K562 (cell line): Measurements from ENCODE around the gene IRF2. TPM values are rescaled to one million over a fixed set of nuclear protein-coding genes. Genes with fewer than 3 reads are reported as not detected.

Experiments
- CEBPZ ChIP-seq: fragments of 150-350 bp; IDR thresholded peaks from 2 replicates; pipeline ENCODE4 v1.6.1; 2014; ENCODE audit warnings: low read depth, mild to moderate bottlenecking, low read length, borderline replicate concordance
- CREB5 ChIP-seq: fragments of 250-450 bp; sonication (Bioruptor Pico); IDR thresholded peaks from 2 replicates; pipeline ENCODE4 v1.5.0; 2020; ENCODE audit warnings: mild to moderate bottlenecking
- DPF2 ChIP-seq: fragments of 450-650 bp; IDR thresholded peaks from 2 replicates; pipeline ENCODE4 v1.6.1; 2016
- EGR1 ChIP-seq: fragments of 450-650 bp; conservative IDR thresholded peaks from 2 replicates; pipeline ENCODE4 v1.6.1; 2017; ENCODE audit warnings: mild to moderate bottlenecking
- HDAC1 ChIP-seq, 2 experiments: fragments of 450-650 bp; IDR thresholded peaks; 2 replicates each; pipeline ENCODE4 v1.6.1; 2016 to 2017; ENCODE audit warnings: inconsistent platforms in 1 of 2, mild to moderate bottlenecking in 1 of 2, moderate library complexity in 1 of 2
- NBN ChIP-seq: fragments of 450-650 bp; IDR thresholded peaks from 2 replicates; pipeline ENCODE4 v1.6.1; 2016; ENCODE audit warnings: low read depth, mild to moderate bottlenecking
- NFE2L1 ChIP-seq: fragments of 450-650 bp; IDR thresholded peaks from 2 replicates; pipeline ENCODE4 v1.6.1; 2016; ENCODE audit warnings: missing genetic modification characterization, low read depth, mild to moderate bottlenecking, missing compliant biosample characterization, moderate library complexity, borderline replicate concordance
- POLR2A ChIP-seq: fragments of 450-650 bp; conservative IDR thresholded peaks from 2 replicates; pipeline ENCODE4 v1.6.1; 2016
- RBM22 ChIP-seq: fragments of 200-400 bp; formaldehyde crosslinking; IDR thresholded peaks from 2 replicates; pipeline ENCODE4 v1.6.1; 2018; ENCODE audit warnings: low read length, low read depth; ENCODE audit not compliant: poor library complexity, severe bottlenecking
- REST ChIP-seq, 2 experiments: fragments of 450-650 bp; formaldehyde crosslinking in 1 of 2; IDR thresholded peaks; 2 replicates each; pipeline versions ENCODE4 v1.4.0 to v1.6.1; 2014 to 2020; ENCODE audit warnings: mild to moderate bottlenecking in 2 of 2, borderline replicate concordance in 1 of 2, low read depth in 1 of 2
- TAL1 ChIP-seq: fragments of 450-650 bp; IDR thresholded peaks from 2 replicates; pipeline ENCODE4 v1.6.1; 2016; ENCODE audit warnings: mild to moderate bottlenecking
- TCF15 ChIP-seq: fragments of 250-450 bp; sonication (Bioruptor Pico); IDR thresholded peaks from 2 replicates; pipeline ENCODE4 v1.8.0; 2022; ENCODE audit warnings: moderate library complexity, mild to moderate bottlenecking, inconsistent platforms
- YY1 ChIP-seq, 3 experiments: IDR thresholded peaks; 2 replicates each; pipeline ENCODE4 v1.6.1; 2011; ENCODE audit warnings: low read length in 2 of 3, mild to moderate bottlenecking in 2 of 3, moderate library complexity in 2 of 3, borderline replicate concordance in 1 of 3, control low read depth in 1 of 3, low read depth in 1 of 3; ENCODE audit not compliant: insufficient read depth in 3 of 3, insufficient replicate concordance in 2 of 3, control insufficient read depth in 1 of 3, insufficient read length in 1 of 3; ENCODE audit errors: extremely low read depth in 1 of 3
- ZBTB1 ChIP-seq: sonication (generic); formaldehyde crosslinking; IDR thresholded peaks from 2 replicates; pipeline ENCODE4 v1.8.1; 2023; ENCODE audit warnings: missing genetic modification reagents, low read depth, mild to moderate bottlenecking, borderline replicate concordance
- ZNF354B ChIP-seq: fragments of 250-450 bp; sonication (Bioruptor Pico); IDR thresholded peaks from 2 replicates; pipeline ENCODE4 v1.4.0; 2020
- polyA plus RNA-seq, 8 experiments: library from polyadenylated mRNA; depleted of rRNA in 4 of 8; stranded (reverse) in 5 of 8; unstranded in 3 of 8; fragments of >200 nt; fragmentation: Nextera tagmentation in 2 of 8; fragmentation: Illumina TruSeq in 1 of 8; extraction: Ambion mirVana in 2 of 8; extraction: Trizol in 1 of 8; gene quantifications; 2 replicates each; pipeline versions ENCODE4 v1.2.1 to v1.2.3, GENCODE V29; 2011 to 2014; ENCODE audit warnings: inconsistent platforms in 1 of 8, missing spikeins in 1 of 8
- total RNA-seq, 7 experiments: library from RNA; depleted of rRNA in 6 of 7; stranded (reverse); fragments of >200 nt in 6 of 7; fragmentation: Illumina TruSeq in 2 of 7; extraction: Trizol in 2 of 7; gene quantifications; 2 replicates each; pipeline versions ENCODE4 v1.2.1 to v1.2.3, GENCODE V29; 2011 to 2021; ENCODE audit warnings: low replicate concordance in 1 of 7

Gene IRF2
- total and polyA plus RNA-seq, 9 of the 15 experiments (the other 6 are each of a cell fraction or from before 2014, with no cell fraction given), result 7.1 to 17.1 (median 11.3) TPM

- TF ChIP-seq RBM22 (no peak), POLR2A (no peak), YY1 (IDR thresholded peaks at IDR 0.05; ENCODE audit: borderline replicate concordance in 1 of 3, control insufficient read depth in 1 of 3, extremely low read depth in 1 of 3, insufficient read depth in 3 of 3, insufficient read length in 1 of 3, insufficient replicate concordance in 2 of 3, low read depth in 1 of 3, low read length in 2 of 3) (no peak), TCF15 (CRISPR knock-in tag) (no peak), ZBTB1 (CRISPR knock-in tag) (no peak), ZNF354B (CRISPR knock-in tag) (no peak), NFE2L1 (tag) (no peak), EGR1 (no peak), HDAC1 (IDR thresholded peaks at IDR 0.05) (peak; percentile 52 to 96; a peak in 3 of 4 replicates), CEBPZ (no peak), CREB5 (CRISPR knock-in tag) (no peak), NBN (peak; percentile 85), TAL1 (peak; percentile 87), DPF2 (peak; percentile 89), REST (IDR thresholded peaks at IDR 0.05; ENCODE audit: borderline replicate concordance) (peak; percentile 36; the same call in 1 of the 2 replicates), REST (CRISPR knock-in tag; IDR thresholded peaks at IDR 0.05; ENCODE audit: low read depth) (no peak)
Observed at GRCh38 chr4:184451726-184452125, 22.6 kb downstream of the IRF2 start (continued).
